ENCODE data around the gene OMG. TPM values are rescaled to one million over a fixed set of nuclear protein-coding genes. Genes with fewer than 3 reads are reported as not detected.
A peak's percentile ranks its signal among the peaks of the same experiment; 100 is the strongest.
"Not testable (repeated sequence)": the region's sequence is repeated elsewhere in the genome, so short reads cannot be mapped to it uniquely, and the experiment has no call there.

Gene OMG
- total RNA-seq, 1 experiment from 2014 or later: 0.50 TPM

DNA sequence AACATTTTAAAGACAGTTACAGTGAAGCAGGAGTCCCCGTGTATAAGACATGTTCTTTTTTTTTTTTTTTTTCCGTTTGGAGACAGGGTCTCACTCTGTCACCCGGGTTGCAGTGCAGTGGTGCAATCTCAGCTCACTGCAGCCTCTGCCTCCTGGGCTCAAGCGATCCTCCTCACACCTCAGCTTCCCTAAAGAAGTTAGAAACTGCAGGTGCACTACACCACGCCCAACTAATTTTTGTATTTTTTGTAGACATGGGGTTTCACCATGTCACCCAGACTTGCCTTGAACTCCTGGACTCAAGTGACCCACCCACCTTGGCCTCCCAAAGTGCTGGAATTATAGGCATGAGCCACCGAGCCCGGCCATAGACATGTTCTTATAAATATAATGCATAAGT is 13.8 kb upstream of the OMG start:
- in situ Hi-C loops (cut with HindIII; ENCODE audit: low pct_unique_long_range_greater_than_20kb, low sequenced_read_pairs): no loop called here
- DNase-seq (ENCODE audit: low read depth, low spot score): no peak

DNA sequence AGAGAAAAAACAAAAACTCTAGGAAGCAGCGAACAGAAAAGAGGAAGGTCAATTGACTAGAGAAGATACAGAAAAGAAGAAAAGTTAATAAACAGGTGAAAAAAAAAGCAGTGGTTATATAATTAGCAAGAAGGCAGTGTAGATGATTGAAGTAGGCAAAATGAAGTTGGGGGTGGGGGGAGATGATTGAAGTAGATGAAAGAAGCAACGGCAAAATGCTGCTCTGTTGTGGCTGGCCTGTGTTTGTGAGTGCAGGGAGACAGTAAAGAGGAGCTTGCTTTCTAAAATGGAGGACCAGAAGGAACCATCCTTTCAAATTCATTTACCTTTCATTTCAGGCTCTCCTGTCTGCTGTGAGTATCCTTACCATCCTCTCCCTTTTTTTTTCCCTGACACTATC is 13.2 kb upstream of the OMG start:
- in situ Hi-C loops (cut with HindIII; ENCODE audit: low pct_unique_long_range_greater_than_20kb, low sequenced_read_pairs): no loop called here

DNA sequence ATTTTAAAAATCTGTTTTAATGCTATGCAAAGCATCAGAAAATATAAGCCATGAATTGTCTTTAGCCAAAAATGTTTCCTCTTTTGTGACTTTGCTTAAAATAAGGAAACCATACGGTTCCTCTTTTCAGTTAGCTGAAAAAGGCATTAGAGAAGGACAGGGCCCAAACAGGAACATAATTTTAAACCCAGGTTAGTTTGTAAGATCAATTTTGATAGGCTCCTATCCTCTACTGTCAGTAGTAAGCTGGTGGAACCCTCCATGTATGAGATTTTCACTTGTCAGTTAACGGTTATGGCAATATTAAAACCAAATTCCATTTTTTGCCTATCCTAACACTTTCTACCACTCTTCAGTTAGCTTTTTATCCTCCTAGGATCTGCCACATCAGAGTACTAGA is 12.5 kb upstream of the OMG start:
- DNase-seq (ENCODE audit: low read depth, low spot score): no peak
- in situ Hi-C loops (cut with HindIII; ENCODE audit: low pct_unique_long_range_greater_than_20kb, low sequenced_read_pairs): no loop called here

More for the DNA sequence above, 13.2 kb upstream of the OMG start:
- DNase-seq (ENCODE audit: low read depth, low spot score): no peak

DNA sequence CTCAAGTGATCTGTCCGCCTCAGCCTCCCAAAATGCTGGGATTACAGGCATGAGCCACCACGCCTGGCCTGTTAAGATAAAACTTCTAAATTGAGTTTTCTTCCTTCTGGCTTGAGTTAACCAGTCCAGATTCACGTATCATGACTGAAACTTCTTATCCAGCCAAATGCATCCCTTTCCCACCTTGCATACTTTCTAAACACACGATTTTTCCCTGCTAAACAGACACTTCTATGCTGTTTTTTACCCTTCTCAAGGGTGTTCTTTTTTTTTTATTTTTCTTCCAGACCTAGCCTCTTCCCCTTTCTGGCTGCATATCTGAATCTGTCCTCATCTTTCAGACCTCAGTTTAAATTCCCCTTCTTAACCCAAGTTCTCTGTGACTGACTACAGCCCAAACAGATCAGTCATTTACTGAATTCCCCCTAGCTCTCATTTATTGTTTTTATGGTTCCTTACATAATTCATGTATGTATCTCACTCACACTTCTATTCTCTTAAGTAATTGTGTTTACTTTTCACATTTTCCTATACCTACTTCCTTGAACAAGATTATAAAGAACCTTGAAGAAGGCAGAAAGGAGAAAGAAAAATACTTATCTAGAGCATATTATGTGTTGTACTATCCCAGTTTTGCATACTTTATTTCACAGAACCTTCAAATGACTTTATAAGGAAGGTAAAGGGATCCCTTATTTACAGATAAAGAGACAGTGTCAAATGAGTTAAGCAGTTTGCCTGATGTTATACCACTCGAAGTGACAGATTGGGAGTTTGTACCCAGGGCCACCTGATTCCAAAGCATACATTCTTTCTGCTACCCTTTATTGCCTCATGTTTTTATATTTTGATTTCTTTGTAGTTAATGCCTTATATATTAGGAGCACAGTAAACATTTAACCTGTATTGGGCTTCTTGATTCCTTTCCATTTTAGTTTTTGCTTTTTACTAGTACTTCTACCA is 11.6 kb upstream of the OMG start:
- DNase-seq (ENCODE audit: low read depth, low spot score): no peak

DNA sequence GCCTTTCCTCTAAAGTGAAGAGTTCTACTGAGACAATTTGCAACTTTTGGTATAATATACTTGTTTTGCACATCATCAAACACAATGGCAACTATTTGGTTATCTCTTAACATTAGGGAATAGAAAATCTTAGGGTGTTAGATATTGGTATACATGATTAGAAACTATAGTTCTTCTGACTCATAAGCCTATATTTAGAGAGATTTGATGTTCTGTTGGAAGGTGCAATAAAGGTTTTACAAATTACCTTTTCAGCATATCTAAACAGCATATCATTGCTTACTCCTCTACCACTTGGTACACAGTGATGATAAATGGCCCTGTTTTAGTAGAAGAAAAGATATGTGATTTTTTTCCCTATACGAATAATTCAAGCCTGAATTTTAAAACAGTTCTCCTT is 10.6 kb upstream of the OMG start:
- DNase-seq (ENCODE audit: low read depth, low spot score): no peak
- in situ Hi-C loops (cut with HindIII; ENCODE audit: low pct_unique_long_range_greater_than_20kb, low sequenced_read_pairs): no loop called here

More for the DNA sequence above, 11.6 kb upstream of the OMG start:
- in situ Hi-C loops (cut with HindIII; ENCODE audit: low pct_unique_long_range_greater_than_20kb, low sequenced_read_pairs): no loop called here

DNA sequence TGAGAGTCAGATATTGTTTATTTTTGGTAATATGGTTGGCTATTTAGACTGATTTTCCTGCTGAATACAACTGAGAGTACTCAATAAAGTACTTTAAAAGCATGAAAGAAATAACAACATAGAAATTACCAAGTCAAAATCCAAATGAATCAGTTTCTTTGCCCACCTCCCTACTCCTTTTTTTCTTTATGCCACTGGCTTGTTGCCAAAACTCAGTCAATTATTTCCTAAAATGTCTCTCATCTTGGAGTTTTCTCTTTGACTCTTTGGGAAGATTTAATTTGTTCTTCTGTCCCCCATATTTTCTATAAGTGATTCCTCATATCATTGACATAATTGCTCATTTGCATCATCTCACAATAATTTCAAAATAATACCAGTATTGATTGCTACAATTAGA is 2.6 kb upstream of the OMG start:
- no peak for DNase-seq (ENCODE audit: low read depth, low spot score)
- in situ Hi-C loops (cut with HindIII; ENCODE audit: low pct_unique_long_range_greater_than_20kb, low sequenced_read_pairs): no loop called here

DNA sequence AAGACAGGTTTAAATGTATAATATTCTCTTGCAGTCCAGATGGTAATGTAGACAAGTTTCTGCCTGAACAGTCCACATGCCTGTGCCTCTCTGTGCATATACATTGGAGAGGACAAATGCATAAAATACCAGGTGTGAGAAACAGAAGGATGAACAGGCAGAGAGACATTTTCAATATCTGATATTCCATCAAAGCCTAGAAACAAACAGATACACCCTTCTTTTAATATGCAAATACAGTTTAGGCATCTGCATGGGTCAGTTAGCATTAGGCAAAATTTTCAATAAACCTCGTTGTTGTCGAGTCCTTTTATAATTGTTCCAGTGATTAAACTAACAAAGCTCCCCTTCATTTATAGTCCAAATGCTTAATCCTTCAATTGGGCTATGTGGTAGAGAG is 897 bp downstream of the OMG start:
- in situ Hi-C loops (cut with HindIII; ENCODE audit: low pct_unique_long_range_greater_than_20kb, low sequenced_read_pairs): no loop called here
- DNase-seq (ENCODE audit: low read depth, low spot score): peak; percentile 28

DNA sequence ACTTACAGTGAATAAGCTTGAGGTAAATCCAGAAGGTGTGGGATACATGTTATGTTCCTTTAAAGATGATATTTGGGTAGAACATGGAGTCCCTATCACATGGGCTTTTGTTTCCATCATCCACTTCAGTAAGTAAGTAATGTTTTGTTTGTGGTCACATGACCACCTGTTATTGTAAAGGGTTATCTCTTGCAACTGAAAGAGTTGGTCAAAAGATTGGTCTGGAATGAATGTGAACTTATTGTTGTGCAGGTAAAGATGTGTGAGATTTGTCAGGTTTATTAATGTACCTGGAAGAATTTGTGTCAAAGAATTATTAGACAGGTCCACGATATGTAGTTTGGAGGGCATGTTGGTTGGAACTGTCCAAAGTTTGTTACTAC is 1.6 kb downstream of the OMG start:
- no peak for DNase-seq (ENCODE audit: low read depth, low spot score)
- in situ Hi-C loops (cut with HindIII; ENCODE audit: low pct_unique_long_range_greater_than_20kb, low sequenced_read_pairs): no loop called here

DNA sequence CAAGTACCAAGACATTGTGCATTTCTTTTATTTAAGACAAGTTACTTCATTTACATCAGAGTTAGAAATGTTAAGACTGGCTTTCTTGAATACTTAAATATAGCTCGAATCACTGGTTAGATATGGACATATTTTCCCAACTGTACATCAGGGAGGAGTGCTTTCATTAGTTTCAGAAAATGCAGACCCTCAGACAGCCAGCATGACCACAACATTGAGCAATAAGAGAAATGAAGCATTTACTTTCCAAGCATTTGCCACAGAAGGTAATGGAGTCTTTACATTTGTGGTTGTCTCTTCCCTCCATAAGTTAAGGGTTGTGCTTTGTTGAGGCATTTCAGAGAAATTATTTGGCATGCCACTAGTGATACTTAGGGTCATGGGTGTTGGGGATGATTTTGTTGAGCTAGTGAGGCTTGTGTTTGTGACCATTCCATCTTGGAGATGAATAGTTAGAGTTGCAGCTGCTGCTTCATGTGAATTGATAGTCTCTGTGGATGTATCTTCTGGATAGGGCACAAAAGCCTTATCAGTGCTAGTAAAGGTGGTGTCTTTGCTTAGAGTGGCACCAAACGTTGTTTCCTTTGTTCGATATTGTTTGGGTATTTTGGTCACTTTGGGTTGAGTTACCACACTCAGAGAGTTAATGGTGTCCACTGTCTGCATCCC is 2.1 kb downstream of the OMG start:
- in situ Hi-C loops (cut with HindIII; ENCODE audit: low pct_unique_long_range_greater_than_20kb, low sequenced_read_pairs): no loop called here
- DNase-seq (ENCODE audit: low read depth, low spot score): no peak

DNA sequence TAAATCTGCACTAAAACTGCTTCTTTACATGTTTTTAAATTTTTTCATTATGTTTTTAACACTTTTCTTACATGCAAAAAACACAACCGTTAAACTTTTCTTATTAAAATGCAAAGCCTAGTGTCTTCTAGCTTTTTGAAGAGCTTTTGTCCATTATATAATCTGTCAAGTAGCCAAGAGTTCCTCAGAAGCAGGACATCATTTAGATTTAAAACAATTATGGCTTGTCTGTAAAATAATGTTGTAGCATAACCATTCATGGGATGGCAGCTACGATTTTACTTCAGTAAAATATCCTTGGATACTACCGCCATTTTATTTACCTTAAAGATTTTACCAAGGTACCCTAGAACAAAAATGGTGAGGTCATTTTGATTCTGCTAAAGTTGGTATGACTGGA is 2.8 kb downstream of the OMG start:
- in situ Hi-C loops (cut with HindIII; ENCODE audit: low pct_unique_long_range_greater_than_20kb, low sequenced_read_pairs): no loop called here
- DNase-seq (ENCODE audit: low read depth, low spot score): no peak

DNA sequence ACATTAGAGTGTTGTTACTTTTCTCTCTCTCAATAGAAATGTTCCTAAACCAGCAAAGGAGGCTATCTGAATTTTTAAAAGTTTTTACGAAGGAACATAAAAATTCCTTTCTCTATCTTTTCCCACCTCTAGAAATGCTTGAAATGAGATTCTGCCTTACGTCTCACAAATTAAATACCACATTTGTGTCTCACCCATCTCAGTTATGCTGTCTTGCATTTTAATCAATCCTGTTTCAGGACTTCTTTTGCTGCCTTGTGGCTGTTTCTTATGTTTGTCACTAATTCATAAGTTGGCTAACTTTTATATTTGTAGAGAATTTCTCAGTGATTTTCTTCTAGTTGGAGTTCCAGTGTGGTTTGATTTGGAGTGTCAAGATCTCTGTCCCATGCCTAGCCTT is 3.5 kb downstream of the OMG start:
- no peak for DNase-seq (ENCODE audit: low read depth, low spot score)
- in situ Hi-C loops (cut with HindIII; ENCODE audit: low pct_unique_long_range_greater_than_20kb, low sequenced_read_pairs): no loop called here

DNA sequence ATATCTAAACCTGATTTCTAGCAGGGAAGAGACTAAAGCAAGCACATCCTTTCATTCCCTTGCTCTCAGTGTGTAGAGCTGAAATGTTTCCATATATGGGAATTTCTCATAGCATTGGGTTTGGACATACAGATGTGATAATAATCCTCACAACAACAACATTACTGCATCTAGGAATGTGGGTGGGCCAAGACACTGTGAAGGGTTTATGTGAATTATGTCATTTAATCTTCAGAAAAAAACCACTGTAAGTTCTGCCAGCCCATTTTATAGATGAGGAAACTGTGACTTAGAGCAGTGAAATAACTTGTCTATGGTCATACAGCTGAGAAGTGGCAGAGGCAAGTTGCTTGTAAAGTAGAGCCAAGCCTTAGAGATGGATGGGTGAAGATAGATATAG is 5.2 kb downstream of the OMG start:
- in situ Hi-C loops (cut with HindIII; ENCODE audit: low pct_unique_long_range_greater_than_20kb, low sequenced_read_pairs): no loop called here
- no peak for DNase-seq (ENCODE audit: low read depth, low spot score)

DNA sequence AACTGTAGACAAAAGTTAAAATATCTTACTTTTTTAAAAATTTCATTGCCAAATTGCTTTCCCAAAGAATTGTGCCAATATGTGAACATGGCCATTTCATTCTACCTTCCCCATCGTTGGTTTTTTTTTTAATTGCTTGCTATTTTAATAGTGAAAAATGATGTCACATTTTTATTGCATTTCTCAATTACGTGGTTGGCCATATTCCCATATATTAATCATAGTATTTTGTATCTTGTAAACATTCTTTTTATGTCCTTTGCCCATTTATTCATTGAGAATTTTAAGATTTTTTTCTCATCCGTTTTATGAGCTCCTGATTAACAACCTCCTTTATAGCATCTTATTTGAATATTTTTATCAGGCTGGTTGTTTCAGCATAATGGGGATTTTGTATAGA is 7.2 kb downstream of the OMG start:
- in situ Hi-C loops (cut with HindIII; ENCODE audit: low pct_unique_long_range_greater_than_20kb, low sequenced_read_pairs): no loop called here
- no peak for DNase-seq (ENCODE audit: low read depth, low spot score)

DNA sequence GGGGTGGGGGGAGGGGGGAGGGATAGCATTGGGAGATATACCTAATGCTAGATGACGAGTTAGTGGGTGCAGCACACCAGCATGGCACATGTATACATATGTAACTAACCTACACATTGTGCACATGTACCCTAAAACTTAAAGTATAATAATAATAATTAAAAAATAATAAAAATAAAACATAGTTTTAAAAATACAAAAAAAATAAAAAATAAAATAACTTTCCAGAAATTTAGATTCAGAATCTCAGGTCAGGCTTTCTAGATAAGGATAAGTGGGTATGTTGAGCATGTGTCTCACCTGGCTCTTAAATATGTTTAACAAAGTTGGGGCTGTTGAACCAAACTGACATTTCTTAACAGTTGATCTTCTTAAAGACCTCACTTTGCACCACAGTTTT is 9.1 kb downstream of the OMG start:
- in situ Hi-C loops (cut with HindIII; ENCODE audit: low pct_unique_long_range_greater_than_20kb, low sequenced_read_pairs); DNase-seq (ENCODE audit: low read depth, low spot score): not testable (repeated sequence)

DNA sequence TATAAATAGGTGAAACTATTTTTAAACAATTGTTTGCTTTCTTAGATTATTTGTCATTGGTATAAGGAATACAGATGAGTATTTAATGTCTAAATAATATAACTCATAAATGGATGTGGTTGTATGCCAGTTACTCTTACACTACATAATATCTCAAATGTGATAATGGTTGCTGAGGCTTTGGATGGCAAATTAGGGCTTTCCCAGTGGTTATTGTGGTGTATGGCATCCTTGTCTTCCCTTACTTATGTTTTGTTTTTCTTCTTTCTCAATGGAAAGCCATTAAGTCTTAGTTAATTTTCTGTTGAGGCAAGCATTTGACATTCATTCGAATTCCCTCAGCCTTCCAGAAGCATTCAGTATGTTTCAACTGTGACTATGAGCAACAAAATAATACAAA is 10.5 kb downstream of the OMG start:
- in situ Hi-C loops (cut with HindIII; ENCODE audit: low pct_unique_long_range_greater_than_20kb, low sequenced_read_pairs): no loop called here
- peak; percentile 17 for DNase-seq (ENCODE audit: low read depth, low spot score)

DNA sequence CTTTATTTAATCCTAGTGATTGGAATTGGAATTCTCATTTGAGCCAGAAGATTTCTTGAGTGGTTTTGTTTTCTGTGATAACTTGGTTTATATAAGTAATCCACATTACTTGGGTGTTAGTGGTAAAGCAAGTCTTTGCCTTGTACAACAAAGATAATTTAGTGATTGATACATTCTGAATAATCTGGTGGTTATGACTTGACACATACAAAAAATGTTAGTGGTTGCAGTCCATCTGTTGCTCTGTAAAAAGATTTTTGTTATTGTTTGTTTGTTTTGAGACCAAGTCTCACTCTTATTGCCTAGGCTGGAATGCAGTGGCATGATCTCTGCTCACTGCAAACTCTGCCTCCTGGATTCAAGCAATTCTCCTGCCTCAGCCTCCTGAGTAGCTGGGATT is 13.2 kb downstream of the OMG start:
- no peak for DNase-seq (ENCODE audit: low read depth, low spot score)
- in situ Hi-C loops (cut with HindIII; ENCODE audit: low pct_unique_long_range_greater_than_20kb, low sequenced_read_pairs): no loop called here

DNA sequence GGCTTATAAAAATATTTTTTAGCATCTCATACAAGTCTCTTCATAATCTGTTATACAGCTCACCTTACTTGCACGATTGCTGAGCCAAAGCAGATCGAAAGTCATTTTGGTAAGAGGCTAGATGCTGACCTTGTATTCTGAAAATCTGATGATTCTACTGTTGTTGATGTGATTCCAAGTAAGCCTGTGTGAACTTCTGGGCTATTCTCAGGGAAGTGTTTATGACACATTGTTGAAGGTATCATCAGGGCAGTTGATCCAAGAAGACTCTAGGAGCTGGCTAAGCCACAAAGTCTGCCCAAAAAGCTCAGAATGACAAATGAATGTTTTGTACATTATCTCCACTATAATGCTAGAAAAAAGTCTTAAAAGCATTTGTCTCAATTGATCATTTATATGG is 16.0 kb downstream of the OMG start:
- in situ Hi-C loops (cut with HindIII; ENCODE audit: low pct_unique_long_range_greater_than_20kb, low sequenced_read_pairs): no loop called here
- DNase-seq (ENCODE audit: low read depth, low spot score): no peak

DNA sequence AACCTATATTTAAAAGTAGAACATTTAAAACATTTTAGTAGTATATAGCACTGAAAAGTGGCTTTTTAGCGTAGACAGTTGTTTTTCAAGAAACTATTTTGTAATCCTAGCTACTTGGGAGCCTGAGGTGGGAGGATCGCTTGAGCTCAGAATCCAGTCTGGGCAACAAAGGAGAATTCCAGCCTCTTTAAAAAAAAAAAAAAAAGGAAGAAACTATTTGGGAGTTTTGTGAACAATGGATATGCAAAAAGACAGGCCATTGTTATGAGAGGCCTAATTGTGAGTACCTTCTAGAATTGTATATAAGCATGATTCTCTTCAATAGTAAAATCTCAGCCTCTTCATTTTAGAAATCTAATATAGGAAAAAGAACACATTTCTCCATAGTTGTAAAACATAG is 17.6 kb downstream of the OMG start:
- in situ Hi-C loops (cut with HindIII; ENCODE audit: low pct_unique_long_range_greater_than_20kb, low sequenced_read_pairs): no loop called here
- no peak for DNase-seq (ENCODE audit: low read depth, low spot score)

DNA sequence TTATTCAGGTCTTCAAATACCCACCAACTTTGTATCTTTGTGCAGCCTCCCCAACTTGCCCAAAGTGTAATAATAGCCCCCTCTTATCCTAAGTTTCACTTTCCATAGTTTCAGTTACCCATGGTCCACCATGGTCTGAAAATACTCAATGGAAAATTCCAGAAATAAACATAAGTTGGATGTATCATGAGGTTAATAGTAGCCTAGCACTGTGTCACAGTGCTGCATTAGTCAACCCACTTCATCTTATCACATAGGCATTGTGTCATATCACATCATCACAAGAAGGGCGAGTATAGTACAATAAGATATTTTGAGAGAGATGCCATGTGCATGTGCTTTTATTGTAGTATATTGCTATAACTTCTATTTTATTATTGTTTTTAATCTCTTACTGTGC is 21.9 kb downstream of the OMG start:
- DNase-seq (ENCODE audit: low read depth, low spot score): no peak
- in situ Hi-C loops (cut with HindIII; ENCODE audit: low pct_unique_long_range_greater_than_20kb, low sequenced_read_pairs): no loop called here
